Right lobe of liver (tissue), 6 donors: ENCODE results near the gene SOSTDC1. TPM values are rescaled to one million over a fixed set of nuclear protein-coding genes. Genes with fewer than 3 reads are reported as not detected.
"Not testable (repeated sequence)": the region's sequence is repeated elsewhere in the genome, so short reads cannot be mapped to it uniquely, and the experiment has no call there.

Experiments
- ATAC-seq, 4 donors: fragments of 200-7000 bp; cut with Tn5 transposase; one replicate each; pipeline ENCODE4 v1.9.1; 2020; ENCODE audit warnings: mild to moderate bottlenecking in 4 of 4, moderate library complexity in 4 of 4
- DNase-seq, 3 donors: peaks; one replicate each; pipeline ENCODE4 v3.0.0-alpha.2; 2020
- H3K27ac ChIP-seq, 3 donors: fragments of 200-600 bp; one replicate each; pipeline ENCODE4 v1.8.0; 2022
- H3K27me3 ChIP-seq, 2 donors: fragments of 200-600 bp; one replicate each; pipeline ENCODE4 v1.8.0; 2022
- H3K36me3 ChIP-seq, 4 donors: fragments of 200-600 bp; sonication (generic) in 1 of 4; one replicate each; pipeline versions ENCODE4 v1.5.1 to v1.8.0; 2017 to 2022; ENCODE audit warnings: control low read depth in 1 of 4
- H3K4me1 ChIP-seq, 4 donors: fragments of 200-600 bp; sonication (generic) in 1 of 4; one replicate each; pipeline versions ENCODE4 v1.5.1 to v1.8.0; 2017 to 2022; ENCODE audit warnings: control low read depth in 1 of 4
- H3K4me3 ChIP-seq, 3 donors: fragments of 200-600 bp; one replicate each; pipeline ENCODE4 v1.8.0; 2022
- H3K9me3 ChIP-seq, 4 donors: fragments of 200-600 bp; sonication (generic) in 1 of 4; one replicate each; pipeline versions ENCODE4 v1.5.1 to v1.8.0; 2017 to 2022; ENCODE audit warnings: control low read depth in 1 of 4
- POLR2A ChIP-seq: fragments of 450-650 bp; IDR thresholded peaks from one replicate; pipeline ENCODE4 v1.6.1; 2017; ENCODE audit warnings: antibody characterized with exemption, mild to moderate bottlenecking
- WGBS: methylation state at CpG from one replicate; pipeline ENCODE4 v1.1.6; 2018; ENCODE audit warnings: low coverage, low lambda C conversion rate; ENCODE audit not compliant: insufficient coverage; ENCODE audit errors: missing lambda C conversion rate; 5-methylcytosine and 5-hydroxymethylcytosine counted together
- intact Hi-C, 2 donors: fragments of 100-400 bp; cut with DNase I; formaldehyde crosslinking; loops; one replicate each; pipeline versions ENCODE4 v1.11.2 to v1.14.1; 2022
- total RNA-seq, 6 experiments: library from RNA; depleted of rRNA in 2 of 6; stranded (reverse); fragments of >200 nt in 2 of 6; fragmentation: NEBNext Ultra II Directional in 3 of 6; extraction: Animal tissue kit (Norgen Biotek cat#: 25700) in 3 of 6; gene quantifications; one replicate each; pipeline versions ENCODE4 v1.1.0 to v1.2.4, GENCODE V29; 2016 to 2023
- TF ChIP-seq, protein P1 (sequence below), 4 donors: fragments of 200-600 bp in 3 of 4; fragments of 450-650 bp in 1 of 4; IDR thresholded peaks; one replicate each; pipeline versions ENCODE4 v1.5.1 to v1.8.0; 2016 to 2022; ENCODE audit warnings: antibody characterized with exemption in 4 of 4, mild to moderate bottlenecking in 2 of 4
- donor health status: DM: no; HTN: yes; CAD: no.
- donor health status: DM: no; HTN: no; CAD: no.
- donor health status: DM: no; HTN: no; CAD: no.
- donor health status: DM: no; HTN: yes; CAD: no.
- donor health status: DM: no; HTN: yes; CAD: no.

Gene SOSTDC1
- total RNA-seq, 6 experiments from 2014 or later: not detected

- DNase-seq (no peak), ATAC-seq (no peak)
- Histone ChIP-seq H3K36me3 (no peaks in the 10 kb centered on the region), H3K4me3 (no peak overlapping the region), H3K9me3 (no peaks in the 10 kb centered on the region), H3K27me3 (no peaks in the 10 kb centered on the region), H3K4me1 (no peaks in the 10 kb centered on the region), H3K27ac (no peak overlapping the region)
- no peak for TF ChIP-seq POLR2A
- TF ChIP-seq, protein P1, sequence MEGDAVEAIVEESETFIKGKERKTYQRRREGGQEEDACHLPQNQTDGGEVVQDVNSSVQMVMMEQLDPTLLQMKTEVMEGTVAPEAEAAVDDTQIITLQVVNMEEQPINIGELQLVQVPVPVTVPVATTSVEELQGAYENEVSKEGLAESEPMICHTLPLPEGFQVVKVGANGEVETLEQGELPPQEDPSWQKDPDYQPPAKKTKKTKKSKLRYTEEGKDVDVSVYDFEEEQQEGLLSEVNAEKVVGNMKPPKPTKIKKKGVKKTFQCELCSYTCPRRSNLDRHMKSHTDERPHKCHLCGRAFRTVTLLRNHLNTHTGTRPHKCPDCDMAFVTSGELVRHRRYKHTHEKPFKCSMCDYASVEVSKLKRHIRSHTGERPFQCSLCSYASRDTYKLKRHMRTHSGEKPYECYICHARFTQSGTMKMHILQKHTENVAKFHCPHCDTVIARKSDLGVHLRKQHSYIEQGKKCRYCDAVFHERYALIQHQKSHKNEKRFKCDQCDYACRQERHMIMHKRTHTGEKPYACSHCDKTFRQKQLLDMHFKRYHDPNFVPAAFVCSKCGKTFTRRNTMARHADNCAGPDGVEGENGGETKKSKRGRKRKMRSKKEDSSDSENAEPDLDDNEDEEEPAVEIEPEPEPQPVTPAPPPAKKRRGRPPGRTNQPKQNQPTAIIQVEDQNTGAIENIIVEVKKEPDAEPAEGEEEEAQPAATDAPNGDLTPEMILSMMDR (IDR thresholded peaks at IDR 0.05): no peak
- WGBS: 37% methylated on average over 2 of the region's 5 CpGs
- intact Hi-C loops: no loop called here
Measured at GRCh38 chr7:16511314-16511713, 45.8 kb upstream of the SOSTDC1 start.

DNA sequence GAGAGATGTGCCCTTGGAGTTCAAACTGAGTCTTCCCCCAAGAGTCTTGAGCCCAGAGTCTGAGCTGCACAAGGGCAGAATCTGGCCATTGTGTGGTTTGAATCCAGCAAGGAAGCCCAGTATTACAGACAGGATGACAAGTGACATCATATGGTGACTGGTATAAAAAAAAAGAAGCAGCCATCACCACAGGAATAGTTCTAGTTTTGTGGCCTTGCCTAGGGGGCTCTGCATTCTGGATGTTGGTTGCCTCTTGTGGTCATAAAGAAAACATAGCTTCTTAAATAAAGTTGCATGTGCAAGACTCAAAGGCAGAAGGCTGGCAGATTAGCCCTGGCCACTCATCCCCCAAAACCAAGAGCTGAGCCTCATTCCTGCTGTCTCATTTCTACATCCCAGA is 44.3 kb upstream of the SOSTDC1 start:
- H3K27ac ChIP-seq: no peak overlapping the region
- TF ChIP-seq, protein P1 (IDR thresholded peaks at IDR 0.05): no peak
- no peak for TF ChIP-seq POLR2A
- H3K36me3 ChIP-seq: no peaks in the 10 kb centered on the region
- no peaks in the 10 kb centered on the region for H3K27me3 ChIP-seq
- ATAC-seq (no peak), DNase-seq (no peak)
- H3K9me3 ChIP-seq: no peaks in the 10 kb centered on the region
- no peaks in the 10 kb centered on the region for H3K4me1 ChIP-seq
- no peak overlapping the region for H3K4me3 ChIP-seq
- intact Hi-C loops: no loop called here

GRCh38 chr7:16506422-16506821 is 40.9 kb upstream of the SOSTDC1 start:
- H3K9me3 ChIP-seq, ATAC-seq, H3K4me3 ChIP-seq, H3K4me1 ChIP-seq, H3K27me3 ChIP-seq, DNase-seq, intact Hi-C loops, H3K27ac ChIP-seq, H3K36me3 ChIP-seq: not testable (repeated sequence)
- 88% methylated on average over 5 of the region's 5 CpGs for WGBS

GRCh38 chr7:16504019-16504418 is 38.5 kb upstream of the SOSTDC1 start:
- no peak for TF ChIP-seq POLR2A
- TF ChIP-seq, protein P1 (IDR thresholded peaks at IDR 0.05): no peak
- WGBS: 84% methylated on average over 6 of the region's 6 CpGs
- Histone ChIP-seq H3K36me3 (no peaks in the 10 kb centered on the region), H3K4me1 (no peaks in the 10 kb centered on the region), H3K27ac (no peak overlapping the region), H3K4me3 (no peak overlapping the region), H3K9me3 (no peaks in the 10 kb centered on the region), H3K27me3 (no peaks in the 10 kb centered on the region)
- ATAC-seq: no peak
- intact Hi-C loops: no loop called here
- DNase-seq: no peak

GRCh38 chr7:16502303-16502702 is 36.8 kb upstream of the SOSTDC1 start:
- Histone ChIP-seq H3K36me3 (no peaks in the 10 kb centered on the region), H3K27me3 (no peaks in the 10 kb centered on the region), H3K9me3 (no peaks in the 10 kb centered on the region), H3K4me1 (no peaks in the 10 kb centered on the region), H3K27ac (no peak overlapping the region), H3K4me3 (no peak overlapping the region)
- ATAC-seq: no peak
- DNase-seq: no peak
- TF ChIP-seq POLR2A: no peak
- TF ChIP-seq, protein P1 (IDR thresholded peaks at IDR 0.05): no peak
- intact Hi-C loops: no loop called here
- 93% methylated on average over 14 of the region's 19 CpGs for WGBS
